Thoracic aorta (tissue), 2 donors: ENCODE results near the gene ADRA1B. TPM values are rescaled to one million over a fixed set of nuclear protein-coding genes. Genes with fewer than 3 reads are reported as not detected.

ENCODE experiments used
- ATAC-seq: fragments of 150-250 bp; one replicate; pipeline ENCODE4 v1.8.0; 2017; ENCODE audit warnings: low read depth; ENCODE audit not compliant: insufficient number of reproducible peaks, low FRiP score
- DNase-seq: peaks from one replicate; pipeline ENCODE4 v3.0.0-alpha.2; 2020; ENCODE audit warnings: low spot score
- H3K27ac ChIP-seq, 2 donors: fragments of 200-600 bp; sonication (generic); 1 replicate in 1 of 2; 2 replicates in 1 of 2; pipeline ENCODE4 v1.5.1; 2016; ENCODE audit warnings: mild to moderate bottlenecking in 2 of 2, moderate library complexity in 2 of 2
- H3K27me3 ChIP-seq: fragments of 200-600 bp; sonication (generic); replicated peaks from 2 replicates; pipeline ENCODE4 v1.6.0; 2016; ENCODE audit warnings: mild to moderate bottlenecking; ENCODE audit not compliant: insufficient read depth
- H3K36me3 ChIP-seq: fragments of 200-600 bp; sonication (generic); one replicate; pipeline ENCODE4 v1.5.1; 2016
- H3K4me1 ChIP-seq, 2 donors: fragments of 200-600 bp; sonication (generic); 1 replicate in 1 of 2; 2 replicates in 1 of 2; pipeline versions ENCODE4 v1.5.1 to v1.6.0; 2016; ENCODE audit warnings: low read depth in 2 of 2, mild to moderate bottlenecking in 1 of 2; ENCODE audit not compliant: control insufficient read depth in 1 of 2
- H3K4me3 ChIP-seq: fragments of 200-600 bp; sonication (generic); 2 replicates; pipeline ENCODE4 v1.5.1; 2016; ENCODE audit warnings: mild to moderate bottlenecking
- H3K9me3 ChIP-seq: fragments of 200-600 bp; sonication (generic); 2 replicates; pipeline ENCODE4 v1.5.1; 2016
- CTCF ChIP-seq: fragments of 200-600 bp; sonication (generic); IDR thresholded peaks from one replicate; pipeline ENCODE4 v1.5.1; 2019; ENCODE audit warnings: antibody characterized with exemption
- total RNA-seq, 2 donors: library from RNA; depleted of rRNA; stranded (reverse); fragments of >200 nt; gene quantifications; one replicate each; pipeline versions ENCODE4 v1.1.0 to v1.2.3, GENCODE V29; 2016

Gene ADRA1B
- total RNA-seq, 2 donors from 2014 or later: 14.8 to 53.3 TPM

- Histone ChIP-seq H3K27ac (no peak overlapping the region), H3K36me3 (no peaks in the 10 kb centered on the region), H3K9me3 (no peaks in the 10 kb centered on the region), H3K4me1 (peaks cover 30 to 60% of the 10 kb centered on the region in 2 donors), H3K27me3 (no peaks in the 10 kb centered on the region), H3K4me3 (no peak overlapping the region)
- no peak for TF ChIP-seq CTCF
- ATAC-seq (no peak), DNase-seq (no peak)
These were observed 7.7 kb upstream of the ADRA1B start for GRCh38 chr5:159908591-159908940.

- ATAC-seq (no peak), DNase-seq (no peak)
- Histone ChIP-seq H3K4me1 (peaks cover 32 to 66% of the 10 kb centered on the region in 2 donors), H3K4me3 (no peak overlapping the region), H3K27me3 (no peaks in the 10 kb centered on the region), H3K9me3 (no peaks in the 10 kb centered on the region), H3K36me3 (no peaks in the 10 kb centered on the region), H3K27ac (no peak overlapping the region)
- no peak for TF ChIP-seq CTCF
These were observed 7.2 kb upstream of the ADRA1B start for GRCh38 chr5:159909126-159909525.

- H3K4me1 ChIP-seq: peaks cover 33 to 78% of the 10 kb centered on the region in 2 donors
- no peaks in the 10 kb centered on the region for H3K27me3 ChIP-seq
- no peaks in the 10 kb centered on the region for H3K36me3 ChIP-seq
- H3K9me3 ChIP-seq: no peaks in the 10 kb centered on the region
- TF ChIP-seq CTCF: no peak
- peak overlapping the region in 1 of 2 donors; percentile 93 for H3K27ac ChIP-seq
- H3K4me3 ChIP-seq: no peak overlapping the region
- ATAC-seq (no peak), DNase-seq (no peak)
These were observed 6.0 kb upstream of the ADRA1B start for GRCh38 chr5:159910207-159910842.

- no peak overlapping the region for H3K4me3 ChIP-seq
- no peak for TF ChIP-seq CTCF
- H3K27me3 ChIP-seq: no peaks in the 10 kb centered on the region
- H3K9me3 ChIP-seq: no peaks in the 10 kb centered on the region
- H3K36me3 ChIP-seq: no peaks in the 10 kb centered on the region
- peak overlapping the region; percentile 89 to 93 for H3K27ac ChIP-seq
- ATAC-seq (no peak), DNase-seq (no peak)
- peaks cover 32 to 83% of the 10 kb centered on the region in 2 donors for H3K4me1 ChIP-seq
These were observed 5.4 kb upstream of the ADRA1B start for GRCh38 chr5:159910843-159911229.

GRCh38 chr5:159911349-159911748, 4.9 kb upstream of the ADRA1B start:
- H3K27ac ChIP-seq: peak overlapping the region; percentile 89 to 93
- no peak for ATAC-seq
- no peaks in the 10 kb centered on the region for H3K9me3 ChIP-seq
- no peak overlapping the region for H3K4me3 ChIP-seq
- TF ChIP-seq CTCF: no peak
- DNase-seq: no peak
- H3K27me3 ChIP-seq: no peaks in the 10 kb centered on the region
- peaks cover 32 to 81% of the 10 kb centered on the region in 2 donors for H3K4me1 ChIP-seq
- no peaks in the 10 kb centered on the region for H3K36me3 ChIP-seq
